Middle frontal gyrus (tissue), 1 donor: ENCODE data around the gene EBNA1BP2.
"Not testable (repeated sequence)": the region's sequence is repeated elsewhere in the genome, so short reads cannot be mapped to it uniquely, and the experiment has no call there.

Source experiments
- DNase-seq: peaks from one replicate; pipeline ENCODE4 v3.0.0-alpha.2; 2015; ENCODE audit warnings: low spot score; ENCODE audit errors: extremely low spot score

Gene EBNA1BP2

DNA sequence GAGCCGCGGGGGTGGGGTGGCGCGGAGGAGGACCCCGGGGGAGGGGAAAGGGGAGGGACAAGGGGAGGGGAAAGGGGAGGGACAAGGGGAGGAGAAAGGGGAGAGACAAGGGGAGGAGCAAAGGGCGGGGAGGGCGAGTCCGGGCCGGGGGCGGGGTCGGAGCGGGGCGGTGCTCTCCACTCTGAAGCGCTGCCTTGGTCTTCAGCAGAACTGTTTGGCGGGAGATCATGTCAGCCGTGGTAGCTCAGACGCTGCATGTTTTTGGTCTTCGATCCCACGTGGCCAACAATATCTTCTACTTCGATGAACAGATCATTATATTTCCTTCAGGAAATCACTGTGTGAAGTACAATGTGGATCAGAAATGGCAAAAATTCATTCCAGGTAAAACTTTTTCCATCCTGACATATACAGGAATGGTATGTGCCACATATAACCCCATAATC, 460 bp upstream of the EBNA1BP2 start:
- peak; percentile 44 for DNase-seq

GRCh38 chr1:43171312-43171875, 696 bp downstream of the EBNA1BP2 start:
- DNase-seq = no peak

DNA sequence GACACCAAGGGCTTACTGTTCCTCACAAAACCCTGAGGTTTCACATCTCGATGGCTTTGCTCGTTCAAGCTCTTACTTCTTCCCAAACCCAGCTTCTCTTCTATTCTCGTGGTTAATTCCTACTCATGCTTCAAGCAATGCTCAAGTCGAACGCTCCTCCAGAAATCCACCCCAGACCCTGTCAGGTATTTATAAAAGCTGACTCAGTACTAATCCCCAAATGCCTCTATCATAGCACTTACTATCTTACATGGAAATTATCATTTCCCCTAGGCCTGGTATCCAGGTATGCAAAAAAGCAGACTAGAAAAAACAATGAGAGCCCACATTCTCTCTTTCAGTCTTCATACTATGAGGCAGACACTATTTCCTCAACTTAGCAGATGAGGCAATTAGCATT, 6.3 kb downstream of the EBNA1BP2 start:
- DNase-seq = no peak

DNA sequence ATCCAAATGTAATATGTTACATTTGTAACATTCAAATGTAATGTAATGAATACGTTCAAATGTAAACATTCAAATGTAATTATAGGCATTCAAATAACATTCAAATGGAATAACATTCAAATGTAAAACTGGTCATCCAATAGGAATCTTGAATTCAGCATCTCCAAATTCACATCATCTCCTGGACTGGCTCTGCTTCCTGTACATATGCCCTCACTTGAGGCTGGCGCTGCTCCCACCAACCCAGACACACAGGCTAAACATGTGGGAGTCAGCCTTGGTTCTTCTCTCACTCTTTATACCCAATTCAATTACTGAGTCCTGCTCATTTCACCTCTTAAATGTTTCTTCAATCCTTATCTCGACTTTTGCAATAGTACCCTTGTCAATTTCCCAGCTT, 6.9 kb downstream of the EBNA1BP2 start:
- DNase-seq = no peak

DNA sequence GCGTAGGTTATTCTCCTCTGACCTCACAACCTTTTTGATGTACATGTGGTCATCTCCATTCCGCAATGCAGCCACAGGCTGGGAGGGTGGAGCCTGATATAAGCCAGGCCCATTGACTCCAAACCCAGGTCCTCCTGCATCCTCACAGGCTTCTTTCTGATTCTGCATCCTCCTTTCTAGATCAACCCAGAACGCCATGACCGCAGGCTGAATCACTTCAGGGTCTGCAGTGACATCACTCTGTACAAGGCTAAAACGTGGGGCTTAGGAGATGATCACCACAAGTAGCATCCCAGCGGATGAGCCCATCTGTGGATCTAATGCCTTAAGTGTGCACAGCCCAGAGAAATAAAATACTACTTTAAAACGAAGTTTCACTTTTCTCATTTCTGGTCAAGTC, 16.1 kb downstream of the EBNA1BP2 start:
- DNase-seq = no peak

DNA sequence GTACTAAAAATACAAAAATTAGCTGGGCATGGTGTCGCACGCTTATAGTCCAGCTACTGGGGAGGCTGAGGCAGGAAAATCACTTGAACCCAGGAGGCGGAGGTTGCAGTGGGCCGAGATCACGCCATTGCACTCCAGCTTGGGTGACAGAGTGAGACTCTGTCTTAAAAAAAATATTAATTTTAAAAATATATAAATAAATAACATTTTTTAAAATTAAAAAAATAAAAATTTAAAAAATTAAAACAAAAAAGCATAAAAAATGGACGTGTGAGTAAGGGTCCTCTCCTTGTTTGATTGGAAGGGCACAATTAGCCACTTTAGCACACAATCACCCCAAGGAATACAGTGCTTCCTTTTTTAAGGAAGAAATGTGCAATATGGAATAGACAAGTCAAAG, 18.6 kb downstream of the EBNA1BP2 start:
- no peak for DNase-seq

- no peak for DNase-seq
Measured at GRCh38 chr1:43152866-43153265, 19.2 kb downstream of the EBNA1BP2 start.

DNA sequence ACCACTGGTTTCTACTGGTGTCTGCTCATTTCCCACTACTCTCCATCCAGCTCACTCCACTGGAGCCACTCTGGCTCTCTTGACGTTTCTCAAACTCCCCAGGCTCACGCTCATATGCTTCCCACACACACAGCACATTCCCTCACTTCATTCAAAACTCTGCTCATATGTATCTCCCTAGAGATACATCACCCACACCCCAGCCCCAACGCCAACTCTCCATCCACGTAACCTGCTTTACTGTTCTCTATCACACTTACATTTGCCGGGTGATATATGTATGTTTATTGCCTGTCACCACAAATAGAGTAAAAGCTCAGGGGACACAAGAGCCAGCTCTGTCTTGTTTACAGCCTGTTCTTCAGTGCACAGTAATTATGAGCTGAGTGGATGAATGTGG, 22.2 kb downstream of the EBNA1BP2 start:
- no peak for DNase-seq

DNA sequence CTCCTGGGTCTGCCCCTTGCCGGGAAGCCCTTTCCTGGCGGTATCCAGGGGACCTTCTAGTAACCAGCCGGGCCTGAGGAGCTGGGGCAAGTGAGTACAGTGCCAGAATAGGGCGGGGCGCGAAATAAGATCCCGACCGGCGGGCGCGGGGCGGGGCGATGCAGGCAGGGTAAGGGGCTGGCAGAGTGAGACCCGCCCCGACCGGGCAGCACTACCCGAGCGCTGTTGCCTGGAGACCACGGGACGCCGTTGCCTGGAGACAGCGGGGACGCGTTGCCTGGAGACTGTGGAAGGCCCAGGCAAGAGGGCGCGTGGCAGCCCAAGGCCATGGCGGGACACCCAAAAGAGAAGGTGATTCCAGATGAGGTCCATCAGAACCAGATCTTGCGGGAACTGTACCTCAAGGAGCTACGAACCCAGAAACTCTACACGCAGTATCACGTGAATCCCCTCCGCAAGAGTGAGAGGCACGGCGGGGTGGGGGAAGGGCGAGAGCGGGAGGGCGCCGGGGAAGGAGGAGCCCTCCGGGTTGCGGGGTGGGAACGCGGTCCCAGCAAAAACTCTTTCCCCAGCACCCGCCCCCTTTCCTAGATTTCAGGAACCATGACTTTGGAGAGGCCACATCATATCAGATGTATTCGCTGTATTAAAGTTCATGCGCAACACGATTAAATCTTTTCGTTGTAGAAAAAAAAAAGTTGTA, 24.3 kb downstream of the EBNA1BP2 start:
- DNase-seq = no peak

GRCh38 chr1:43144237-43144636, 27.9 kb downstream of the EBNA1BP2 start:
- DNase-seq = no peak

GRCh38 chr1:43143441-43143888, 28.6 kb downstream of the EBNA1BP2 start:
- no peak for DNase-seq

DNA sequence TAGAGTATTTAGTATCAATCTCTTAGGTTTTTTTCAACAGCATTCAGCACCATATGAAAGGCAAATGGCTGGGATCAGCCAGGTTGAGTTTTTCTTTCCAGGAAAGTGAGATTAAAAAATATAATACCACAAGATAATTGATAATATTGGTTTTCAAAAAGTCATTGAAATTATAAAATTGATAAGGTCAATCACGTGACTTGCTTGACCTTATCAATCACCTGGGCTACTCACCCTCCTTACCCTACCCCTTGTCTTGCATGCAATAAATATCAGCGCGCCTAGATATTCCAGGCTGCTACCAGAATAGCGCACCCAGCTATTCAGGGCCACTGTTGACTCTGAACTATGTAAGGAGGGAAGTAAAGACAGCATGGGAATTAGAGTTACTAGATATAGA, 31.5 kb downstream of the EBNA1BP2 start:
- no peak for DNase-seq

GRCh38 chr1:43140010-43140409, 32.1 kb downstream of the EBNA1BP2 start:
- DNase-seq = no peak

- not testable (repeated sequence) for DNase-seq
Measured at GRCh38 chr1:43139295-43139694, 32.8 kb downstream of the EBNA1BP2 start.

DNA sequence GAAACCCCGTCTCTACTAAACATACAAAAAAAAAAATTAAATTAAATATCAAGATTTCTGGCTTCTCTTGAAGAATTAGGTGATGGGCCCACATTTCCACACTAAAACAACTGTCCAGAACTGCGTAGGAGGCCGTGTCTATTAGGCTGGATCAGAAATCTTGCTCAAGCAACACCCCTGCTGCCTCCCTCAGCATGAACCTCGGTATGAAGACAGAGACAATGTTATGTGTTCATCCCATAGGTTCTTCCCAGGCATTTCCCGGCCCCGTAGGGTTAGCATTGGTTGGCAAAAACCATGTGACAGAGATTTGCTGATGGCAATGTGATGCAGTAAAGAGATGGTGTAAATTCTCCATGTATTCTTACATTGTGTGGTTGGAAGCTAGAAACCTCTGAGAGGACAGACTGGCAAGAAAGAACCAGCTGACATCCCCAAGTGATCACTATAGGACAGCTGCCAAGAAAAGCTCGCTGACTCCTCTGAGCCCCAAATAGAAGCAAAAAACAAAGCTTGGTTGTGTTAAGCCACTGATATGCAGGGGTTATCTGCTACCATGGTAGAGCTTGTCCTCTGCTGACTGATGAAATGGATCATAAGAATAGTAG, 34.5 kb downstream of the EBNA1BP2 start:
- no peak for DNase-seq

GRCh38 chr1:43135857-43136781, 36.0 kb downstream of the EBNA1BP2 start:
- no peak for DNase-seq

DNA sequence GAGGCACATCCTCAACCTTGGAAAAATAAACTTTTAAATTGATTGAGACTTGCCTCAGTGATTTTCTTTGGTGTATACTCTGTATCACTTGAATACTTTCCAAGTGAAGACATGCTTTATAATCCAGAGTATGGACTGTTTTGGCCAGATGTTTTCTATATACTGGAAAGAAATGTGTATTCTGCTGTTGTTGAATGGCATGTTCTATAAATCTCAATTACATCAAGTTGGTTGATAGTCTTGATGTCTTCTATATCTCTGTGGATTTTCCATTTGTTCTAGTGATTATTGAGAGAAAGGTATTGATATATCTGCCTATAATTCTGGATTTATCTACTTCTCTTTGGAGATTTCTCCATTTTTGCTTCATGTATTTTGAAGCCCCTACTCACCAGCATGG, 37.5 kb downstream of the EBNA1BP2 start:
- DNase-seq = no peak

- DNase-seq = no peak
Measured at GRCh38 chr1:43134068-43134467, 38.0 kb downstream of the EBNA1BP2 start.

- no peak for DNase-seq
Measured at GRCh38 chr1:43129426-43129825, 42.7 kb downstream of the EBNA1BP2 start.

DNA sequence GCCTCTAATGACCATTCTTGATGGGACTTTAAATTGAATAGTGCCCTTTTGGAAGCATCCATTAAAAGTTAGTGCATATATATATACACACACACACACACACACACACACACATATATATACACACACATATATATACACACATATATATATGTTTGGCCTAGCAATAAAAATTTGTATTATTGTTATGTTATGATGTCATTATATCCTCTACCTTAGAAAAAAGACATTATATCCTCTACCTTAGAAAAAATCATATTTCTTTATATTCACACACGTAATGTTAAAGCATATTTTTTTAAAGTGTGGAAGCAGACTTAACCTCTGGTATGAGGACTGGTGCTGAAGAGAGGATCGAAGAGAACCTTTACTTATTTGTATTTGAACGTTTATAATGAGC, 43.3 kb downstream of the EBNA1BP2 start:
- DNase-seq = no peak

- DNase-seq = no peak
Measured at GRCh38 chr1:43123031-43123430, 49.1 kb downstream of the EBNA1BP2 start.
